ENCODE measurements around the gene HK1.
A peak's percentile ranks its signal among the peaks of the same experiment; 100 is the strongest.

The HK1 gene

DNA sequence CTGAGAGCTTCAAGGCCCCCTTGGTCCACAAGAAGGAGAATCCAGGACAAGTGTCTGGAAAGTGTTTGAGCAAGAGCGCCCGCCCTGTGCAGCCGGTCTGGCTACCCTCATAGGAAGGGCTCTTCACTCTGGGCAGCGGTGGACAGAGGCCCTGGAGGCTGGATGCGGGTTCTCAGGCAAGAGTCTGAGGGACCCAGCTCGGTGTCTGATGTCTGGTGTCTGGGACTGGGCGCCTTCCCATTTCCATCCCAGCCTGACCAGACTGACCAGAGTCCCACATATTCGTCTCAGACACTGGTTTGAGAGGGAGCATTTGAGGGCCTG, 59.8 kb downstream of the HK1 start:
- no peak overlapping the region for H2BK5ac ChIP-seq (ENCODE audit: low read length)
- no peak overlapping the region for H3K4me2 ChIP-seq (ENCODE audit: low read length)
- no peak overlapping the region for H3K56ac ChIP-seq (ENCODE audit: low read length)
- H2AK5ac ChIP-seq (ENCODE audit: low read length): no peak overlapping the region
- no peak overlapping the region for H3K23ac ChIP-seq (ENCODE audit: low read length)
- H3K79me1 ChIP-seq (ENCODE audit: low read length): peaks cover 14% of the 10 kb centered on the region
- no peak overlapping the region for H3K4me3 ChIP-seq (ENCODE audit: low read length)
- peak overlapping the region; percentile 28 for H3K4ac ChIP-seq (ENCODE audit: low read depth, low read length)
- no peaks in the 10 kb centered on the region for H3K27me3 ChIP-seq (ENCODE audit: insufficient read depth, low read length, poor library complexity)
- WGBS (ENCODE audit: extremely low coverage, insufficient coverage, low lambda C conversion rate): no CpG with 5 or more reads among the region's 8 CpGs
- H3K27ac ChIP-seq (ENCODE audit: low read depth, low read length): peak overlapping the region; percentile 19
- no peak overlapping the region for H2BK120ac ChIP-seq (ENCODE audit: low read depth, low read length)
- H3K9ac ChIP-seq (ENCODE audit: low read length): no peak overlapping the region
- peaks cover 24% of the 10 kb centered on the region for H3K4me1 ChIP-seq (ENCODE audit: control insufficient read depth, low read depth, low read length)
- no peak for DNase-seq
- no peak overlapping the region for H4K8ac ChIP-seq (ENCODE audit: low read depth, low read length)
- peaks cover 94% of the 10 kb centered on the region for H3K79me2 ChIP-seq (ENCODE audit: control insufficient read depth, insufficient read depth, low read length)
- H3K18ac ChIP-seq (ENCODE audit: low read length): peak overlapping the region; percentile 25
- H3K36me3 ChIP-seq (ENCODE audit: control insufficient read depth, insufficient read depth, low read length): no peaks in the 10 kb centered on the region
- H2BK15ac ChIP-seq (replicated peaks; ENCODE audit: low read depth): no peak overlapping the region
- H4K5ac ChIP-seq (ENCODE audit: low read length): no peak overlapping the region

DNA sequence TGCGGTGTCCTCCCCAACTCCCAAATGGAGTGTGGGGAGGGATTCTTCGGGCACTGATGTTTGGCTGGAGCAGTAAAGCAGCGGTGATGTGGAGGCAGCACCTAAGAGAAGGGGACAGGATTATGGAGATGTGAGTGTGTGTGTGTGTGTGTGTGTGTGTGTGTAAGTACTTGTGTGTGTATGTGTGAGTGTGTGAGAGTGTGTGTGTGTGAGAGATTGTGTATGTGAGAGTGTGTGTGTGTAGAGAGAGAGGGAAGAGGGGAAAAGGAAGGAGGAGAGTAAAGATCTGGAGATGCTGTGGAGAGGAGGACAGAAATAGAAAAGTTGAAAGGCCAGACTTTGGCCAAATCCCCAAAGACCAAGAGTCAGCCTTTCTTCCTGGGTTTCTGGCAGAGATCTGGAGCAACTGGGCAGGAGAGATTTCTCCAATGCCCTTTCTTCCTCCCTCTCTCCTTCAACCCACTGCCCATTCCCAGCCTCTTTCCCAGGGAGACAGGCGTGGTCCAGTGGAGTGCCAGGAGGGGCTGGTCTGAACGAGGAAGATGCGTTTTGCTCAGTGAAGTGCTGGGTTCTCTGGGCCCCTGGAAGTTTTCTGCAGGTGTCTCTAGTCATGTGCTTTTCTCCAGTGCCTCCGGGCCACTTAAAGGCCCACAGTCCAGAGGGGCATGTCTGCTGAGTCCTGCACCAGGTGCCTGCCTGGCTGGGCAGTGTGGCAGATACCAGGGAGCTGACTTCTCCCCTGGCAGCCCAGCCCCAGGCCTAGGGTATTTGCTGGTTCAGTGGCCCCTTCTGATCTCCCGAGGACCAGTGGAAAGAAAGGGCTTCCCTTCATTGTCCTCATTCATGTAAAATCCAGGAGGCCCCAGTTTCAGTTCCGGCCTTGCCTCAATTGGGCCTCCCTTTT, 60.5 kb downstream of the HK1 start:
- H2BK120ac ChIP-seq (ENCODE audit: low read depth, low read length): no peak overlapping the region
- H3K36me3 ChIP-seq (ENCODE audit: control insufficient read depth, insufficient read depth, low read length): no peaks in the 10 kb centered on the region
- H3K56ac ChIP-seq (ENCODE audit: low read length): peak overlapping the region; percentile 44
- no peak overlapping the region for H3K23ac ChIP-seq (ENCODE audit: low read length)
- H3K4me3 ChIP-seq (ENCODE audit: low read length): no peak overlapping the region
- no CpG with 5 or more reads among the region's 9 CpGs for WGBS (ENCODE audit: extremely low coverage, insufficient coverage, low lambda C conversion rate)
- H3K4ac ChIP-seq (ENCODE audit: low read depth, low read length): no peak overlapping the region
- no peaks in the 10 kb centered on the region for H3K27me3 ChIP-seq (ENCODE audit: insufficient read depth, low read length, poor library complexity)
- H2AK5ac ChIP-seq (ENCODE audit: low read length): no peak overlapping the region
- no peak overlapping the region for H3K4me2 ChIP-seq (ENCODE audit: low read length)
- no peak overlapping the region for H2BK5ac ChIP-seq (ENCODE audit: low read length)
- H3K9ac ChIP-seq (ENCODE audit: low read length): no peak overlapping the region
- H3K18ac ChIP-seq (ENCODE audit: low read length): peak overlapping the region; percentile 11
- DNase-seq: no peak
- H3K79me2 ChIP-seq (ENCODE audit: control insufficient read depth, insufficient read depth, low read length): peaks cover 93% of the 10 kb centered on the region
- H4K5ac ChIP-seq (ENCODE audit: low read length): no peak overlapping the region
- H3K27ac ChIP-seq (ENCODE audit: low read depth, low read length): no peak overlapping the region
- H4K8ac ChIP-seq (ENCODE audit: low read depth, low read length): no peak overlapping the region
- H3K4me1 ChIP-seq (ENCODE audit: control insufficient read depth, low read depth, low read length): peaks cover 20% of the 10 kb centered on the region
- peaks cover 17% of the 10 kb centered on the region for H3K79me1 ChIP-seq (ENCODE audit: low read length)
- no peak overlapping the region for H2BK15ac ChIP-seq (replicated peaks; ENCODE audit: low read depth)

DNA sequence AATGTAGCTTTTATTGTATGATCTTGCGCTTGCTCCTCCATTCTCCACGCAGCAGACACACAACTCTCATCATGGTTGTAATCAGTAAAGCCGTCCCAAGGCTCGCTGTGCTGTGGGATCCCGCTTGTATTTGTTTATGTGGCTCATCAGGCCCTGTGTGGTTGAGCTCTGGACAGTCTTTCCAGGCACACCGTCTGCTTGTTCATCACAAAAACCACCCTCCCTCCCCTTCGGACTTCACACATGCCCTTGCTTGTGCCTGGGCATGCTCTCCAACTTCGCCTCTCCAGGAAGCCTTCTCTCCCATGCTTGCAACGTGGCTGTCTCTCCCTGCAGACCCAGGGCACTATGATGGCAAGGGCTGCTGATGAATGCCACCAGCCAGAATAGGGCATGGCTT, 62.4 kb downstream of the HK1 start:
- peaks cover 24% of the 10 kb centered on the region for H3K4me1 ChIP-seq (ENCODE audit: control insufficient read depth, low read depth, low read length)
- no peaks in the 10 kb centered on the region for H3K36me3 ChIP-seq (ENCODE audit: control insufficient read depth, insufficient read depth, low read length)
- no CpG with 5 or more reads among the region's 9 CpGs for WGBS (ENCODE audit: extremely low coverage, insufficient coverage, low lambda C conversion rate)
- no peak overlapping the region for H3K23ac ChIP-seq (ENCODE audit: low read length)
- H4K5ac ChIP-seq (ENCODE audit: low read length): no peak overlapping the region
- H2BK120ac ChIP-seq (ENCODE audit: low read depth, low read length): no peak overlapping the region
- no peak overlapping the region for H2BK5ac ChIP-seq (ENCODE audit: low read length)
- no peak overlapping the region for H2BK15ac ChIP-seq (replicated peaks; ENCODE audit: low read depth)
- DNase-seq: no peak
- no peak overlapping the region for H2AK5ac ChIP-seq (ENCODE audit: low read length)
- H3K56ac ChIP-seq (ENCODE audit: low read length): peak overlapping the region; percentile 6
- no peak overlapping the region for H3K4me2 ChIP-seq (ENCODE audit: low read length)
- no peak overlapping the region for H3K4ac ChIP-seq (ENCODE audit: low read depth, low read length)
- no peak overlapping the region for H3K18ac ChIP-seq (ENCODE audit: low read length)
- no peak overlapping the region for H3K9ac ChIP-seq (ENCODE audit: low read length)
- H3K79me1 ChIP-seq (ENCODE audit: low read length): peaks cover 14% of the 10 kb centered on the region
- no peak overlapping the region for H4K8ac ChIP-seq (ENCODE audit: low read depth, low read length)
- no peak overlapping the region for H3K27ac ChIP-seq (ENCODE audit: low read depth, low read length)
- H3K79me2 ChIP-seq (ENCODE audit: control insufficient read depth, insufficient read depth, low read length): peaks cover 85% of the 10 kb centered on the region
- H3K4me3 ChIP-seq (ENCODE audit: low read length): no peak overlapping the region
- no peaks in the 10 kb centered on the region for H3K27me3 ChIP-seq (ENCODE audit: insufficient read depth, low read length, poor library complexity)

DNA sequence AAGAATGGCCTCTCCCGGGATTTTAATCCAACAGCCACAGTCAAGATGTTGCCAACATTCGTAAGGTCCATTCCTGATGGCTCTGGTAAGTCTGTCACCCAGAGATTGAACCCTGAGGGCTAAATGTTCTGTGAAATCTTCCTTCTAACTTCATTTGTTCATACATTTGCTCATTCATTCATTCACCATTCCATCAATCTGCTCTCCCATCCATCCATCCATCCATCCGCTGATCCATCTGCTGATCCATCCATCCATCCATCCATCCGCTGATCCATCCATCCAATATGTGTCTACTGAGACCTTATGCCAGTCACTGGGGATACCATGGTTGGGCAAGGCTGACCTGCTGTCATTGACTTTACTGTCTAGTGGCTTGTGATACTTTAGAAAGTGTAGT, 65.6 kb downstream of the HK1 start:
- Histone ChIP-seq H3K4me1 (ENCODE audit: control insufficient read depth, low read depth, low read length) (peaks cover 19% of the 10 kb centered on the region), H3K23ac (ENCODE audit: low read length) (no peak overlapping the region), H2BK15ac (replicated peaks; ENCODE audit: low read depth) (no peak overlapping the region), H3K4ac (ENCODE audit: low read depth, low read length) (no peak overlapping the region), H3K56ac (ENCODE audit: low read length) (no peak overlapping the region), H3K18ac (ENCODE audit: low read length) (no peak overlapping the region), H2BK5ac (ENCODE audit: low read length) (no peak overlapping the region), H3K27ac (ENCODE audit: low read depth, low read length) (no peak overlapping the region), H3K36me3 (ENCODE audit: control insufficient read depth, insufficient read depth, low read length) (no peaks in the 10 kb centered on the region), H2BK120ac (ENCODE audit: low read depth, low read length) (no peak overlapping the region), H3K9ac (ENCODE audit: low read length) (no peak overlapping the region), H2AK5ac (ENCODE audit: low read length) (no peak overlapping the region), H3K79me2 (ENCODE audit: control insufficient read depth, insufficient read depth, low read length) (peaks cover 76% of the 10 kb centered on the region), H3K4me3 (ENCODE audit: low read length) (no peak overlapping the region), H4K8ac (ENCODE audit: low read depth, low read length) (no peak overlapping the region), H3K79me1 (ENCODE audit: low read length) (peaks cover 21% of the 10 kb centered on the region), H3K4me2 (ENCODE audit: low read length) (no peak overlapping the region), H3K27me3 (ENCODE audit: insufficient read depth, low read length, poor library complexity) (no peaks in the 10 kb centered on the region), H4K5ac (ENCODE audit: low read length) (no peak overlapping the region)
- WGBS (ENCODE audit: extremely low coverage, insufficient coverage, low lambda C conversion rate): no CpG with 5 or more reads among the region's 4 CpGs
- no peak for DNase-seq

DNA sequence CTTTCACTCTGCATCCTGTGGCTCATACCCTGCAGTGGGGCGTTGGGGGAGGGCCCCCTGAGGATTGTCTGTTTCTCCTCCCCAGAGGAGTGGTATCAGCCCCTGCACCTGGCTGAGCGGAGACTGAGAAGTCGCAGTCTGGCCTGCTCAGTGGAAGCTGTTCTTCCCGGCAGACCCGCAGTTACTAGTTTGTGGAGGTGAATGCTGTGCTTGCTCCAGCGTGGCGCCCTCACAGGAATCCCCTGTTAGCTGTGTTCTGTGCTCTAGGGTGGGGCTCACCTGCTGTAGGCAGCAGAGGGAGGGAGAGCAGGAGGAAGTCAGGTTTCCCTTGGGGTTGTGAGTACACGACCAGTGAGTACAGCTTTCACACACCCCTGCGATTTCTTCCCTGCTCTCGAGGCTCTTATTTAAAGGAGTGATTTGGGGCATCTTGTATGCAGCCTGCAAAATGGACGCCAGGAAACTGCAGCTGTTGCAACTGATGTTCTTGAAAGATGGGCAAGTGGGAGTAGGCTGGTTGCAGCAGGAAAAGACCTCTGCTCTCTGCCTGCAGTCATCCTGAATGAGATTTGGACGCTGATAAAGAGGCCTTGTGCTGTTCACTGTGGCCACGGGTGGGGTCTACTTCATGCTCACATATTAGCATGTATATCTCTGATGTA, 66.4 kb downstream of the HK1 start:
- H3K4ac ChIP-seq (ENCODE audit: low read depth, low read length): no peak overlapping the region
- H2BK120ac ChIP-seq (ENCODE audit: low read depth, low read length): no peak overlapping the region
- H3K9ac ChIP-seq (ENCODE audit: low read length): no peak overlapping the region
- H2BK15ac ChIP-seq (replicated peaks; ENCODE audit: low read depth): no peak overlapping the region
- DNase-seq: no peak
- no peak overlapping the region for H3K18ac ChIP-seq (ENCODE audit: low read length)
- no peak overlapping the region for H3K4me3 ChIP-seq (ENCODE audit: low read length)
- H3K56ac ChIP-seq (ENCODE audit: low read length): no peak overlapping the region
- no peak overlapping the region for H3K27ac ChIP-seq (ENCODE audit: low read depth, low read length)
- no peak overlapping the region for H3K4me2 ChIP-seq (ENCODE audit: low read length)
- no peaks in the 10 kb centered on the region for H3K27me3 ChIP-seq (ENCODE audit: insufficient read depth, low read length, poor library complexity)
- peaks cover 18% of the 10 kb centered on the region for H3K4me1 ChIP-seq (ENCODE audit: control insufficient read depth, low read depth, low read length)
- H4K8ac ChIP-seq (ENCODE audit: low read depth, low read length): no peak overlapping the region
- H4K5ac ChIP-seq (ENCODE audit: low read length): no peak overlapping the region
- no peak overlapping the region for H2BK5ac ChIP-seq (ENCODE audit: low read length)
- peaks cover 22% of the 10 kb centered on the region for H3K79me1 ChIP-seq (ENCODE audit: low read length)
- no peak overlapping the region for H3K23ac ChIP-seq (ENCODE audit: low read length)
- H3K36me3 ChIP-seq (ENCODE audit: control insufficient read depth, insufficient read depth, low read length): no peaks in the 10 kb centered on the region
- peaks cover 76% of the 10 kb centered on the region for H3K79me2 ChIP-seq (ENCODE audit: control insufficient read depth, insufficient read depth, low read length)
- WGBS (ENCODE audit: extremely low coverage, insufficient coverage, low lambda C conversion rate): no CpG with 5 or more reads among the region's 13 CpGs
- H2AK5ac ChIP-seq (ENCODE audit: low read length): no peak overlapping the region

Measured in mesendoderm (in vitro differentiated cells).